Activated CD8-positive, alpha-beta T cell treated with anti-CD3 and anti-CD28 coated beads, Interleukin-2, amount 10 ng/mL, durations not matched to agents 7 days and 5 days (primary cell): Measurements from ENCODE around the gene SPATA31A7. TPM values are rescaled to one million over a fixed set of nuclear protein-coding genes. Genes with fewer than 3 reads are reported as not detected.
"Not testable (repeated sequence)": the region's sequence is repeated elsewhere in the genome, so short reads cannot be mapped to it uniquely, and the experiment has no call there.

Experiments
- ATAC-seq: fragments of 150-1000 bp; cut with Tn5 transposase; one replicate; pipeline ENCODE4 v1.10.0; 2021; ENCODE audit warnings: moderate library complexity
- CTCF ChIA-PET: fragments of 350-600 bp; sonication (Branson Sonifier 250); formaldehyde crosslinking; loops from one replicate; lab custom pipeline; 2021; ENCODE audit warnings: antibody characterized with exemption; lab: Charles Lee
- POLR2A ChIA-PET: fragments of 350-600 bp; sonication (Branson Sonifier 250); formaldehyde crosslinking; loops from one replicate; lab custom pipeline; 2021; ENCODE audit warnings: antibody characterized with exemption; lab: Charles Lee
- DNase-seq: peaks from one replicate; pipeline ENCODE4 v3.0.0-alpha.2; 2020
- H3K27ac Mint-ChIP-seq: one replicate; pipeline ENCODE4 v1.8.0; 2021; ENCODE audit warnings: mild to moderate bottlenecking, mixed read lengths
- H3K27me3 Mint-ChIP-seq: one replicate; pipeline ENCODE4 v1.8.0; 2021; ENCODE audit warnings: low read depth, mixed read lengths
- H3K36me3 Mint-ChIP-seq: one replicate; pipeline ENCODE4 v1.8.0; 2021; ENCODE audit warnings: low read depth, mixed read lengths
- H3K4me1 Mint-ChIP-seq: one replicate; pipeline ENCODE4 v1.8.0; 2021; ENCODE audit warnings: low read depth, mixed read lengths
- H3K4me3 Mint-ChIP-seq: one replicate; pipeline ENCODE4 v1.8.0; 2021; ENCODE audit warnings: mild to moderate bottlenecking, mixed read lengths
- H3K9me3 Mint-ChIP-seq: one replicate; pipeline ENCODE4 v1.8.0; 2022; ENCODE audit warnings: mixed read lengths; ENCODE audit not compliant: insufficient read depth
- total RNA-seq, 2 experiments: library from RNA; stranded (reverse); gene quantifications; one replicate each; pipeline ENCODE4 v1.2.3, GENCODE V29; 2021

Gene SPATA31A7
- not detected for total RNA-seq

DNA sequence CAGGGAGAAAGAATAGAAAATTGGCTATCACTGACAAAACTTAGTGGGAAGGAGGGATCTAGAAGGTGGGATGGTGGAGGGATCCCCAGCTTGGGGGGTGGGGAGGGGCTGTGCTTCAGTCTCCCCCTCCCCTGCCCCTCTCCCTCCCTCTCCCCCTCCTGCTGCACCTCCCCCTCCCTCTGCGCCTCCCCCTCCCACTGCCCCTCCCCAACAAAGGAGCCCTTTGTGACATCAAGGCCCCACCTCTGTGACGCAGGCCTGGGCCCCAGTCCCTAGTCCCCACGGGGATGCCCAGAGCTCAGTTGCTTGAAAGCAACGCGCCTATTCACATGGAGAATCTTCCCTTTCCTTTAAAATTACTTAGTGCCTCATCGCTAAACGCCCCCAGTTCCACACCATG is at the start of gene SPATA31A7:
Gene SPATA31A7, plus strand, starts transcription at position 301 of the 400 bp plus-strand sequence. Its CDS starts 29 bp downstream, at position 330.
- H3K9me3 Mint-ChIP-seq, H3K36me3 Mint-ChIP-seq, POLR2A ChIA-PET, ATAC-seq, H3K27ac Mint-ChIP-seq, CTCF ChIA-PET, H3K4me3 Mint-ChIP-seq, H3K27me3 Mint-ChIP-seq, DNase-seq, H3K4me1 Mint-ChIP-seq: not testable (repeated sequence)

DNA sequence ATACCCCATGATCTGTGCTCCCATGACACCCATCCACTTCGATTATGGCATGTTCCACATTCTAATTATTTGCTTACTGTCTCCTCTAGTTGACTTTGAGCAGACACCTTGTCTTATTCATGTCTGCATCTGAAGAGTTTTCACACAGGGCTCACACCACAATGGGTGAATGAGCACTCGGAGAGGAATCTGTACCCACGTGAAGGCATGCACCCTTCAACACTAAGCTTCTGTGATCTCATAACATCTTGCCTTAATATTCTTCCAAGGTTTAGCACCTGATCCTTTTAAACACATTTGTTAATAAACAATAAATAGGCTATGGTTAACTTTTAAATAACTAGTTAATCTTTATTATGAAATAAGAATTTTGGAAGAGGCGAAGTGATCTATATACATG is 36.6 kb downstream of the SPATA31A7 start:
- H3K36me3 Mint-ChIP-seq, H3K27me3 Mint-ChIP-seq, H3K4me1 Mint-ChIP-seq, ATAC-seq, H3K9me3 Mint-ChIP-seq, CTCF ChIA-PET, H3K4me3 Mint-ChIP-seq, H3K27ac Mint-ChIP-seq, DNase-seq, POLR2A ChIA-PET: not testable (repeated sequence)
